ENCODE results near the gene UXS1. TPM values are rescaled to one million over a fixed set of nuclear protein-coding genes. Genes with fewer than 3 reads are reported as not detected.

The UXS1 gene
- total RNA-seq, 4 donors from 2014 or later = 31.0 to 42.4 (median 36.8) TPM

GRCh38 chr2:106142683-106143082 is 51.4 kb downstream of the UXS1 start:
- intact Hi-C loops (cut with DNase I) = no loop called here
- H3K9me3 ChIP-seq = no peaks in the 10 kb centered on the region

GRCh38 chr2:106140913-106141312 is 53.2 kb downstream of the UXS1 start:
- no peak for TF ChIP-seq EP300 (IDR thresholded peaks at IDR 0.05)
- TF ChIP-seq CTCF (IDR thresholded peaks at IDR 0.05) = no peak
- no peak for TF ChIP-seq POLR2A (IDR thresholded peaks at IDR 0.05; ENCODE audit: low read depth)
- TF ChIP-seq POLR2AphosphoS5 (IDR thresholded peaks at IDR 0.05) = no peak
- no peak overlapping the region for H3K27ac ChIP-seq (replicated peaks in 1 of 4)
- no peaks in the 10 kb centered on the region for H3K27me3 ChIP-seq
- H3K36me3 ChIP-seq = peaks cover 0 to 7% (median 3%) of the 10 kb centered on the region in 4 donors
- WGBS = 84% methylated on average over 2 of the region's 2 CpGs
- no peaks in the 10 kb centered on the region for H3K9me3 ChIP-seq
- H3K4me1 ChIP-seq = peaks cover 13 to 58% (median 44%) of the 10 kb centered on the region in 4 donors
- intact Hi-C loops (cut with DNase I) = no loop called here
- no peak overlapping the region for H3K4me3 ChIP-seq
- DNase-seq (ENCODE audit: extremely low spot score) = no peak

More at GRCh38 chr2:106142683-106143082, 51.4 kb downstream of the UXS1 start:
- no peak for DNase-seq (ENCODE audit: extremely low spot score)
- H3K36me3 ChIP-seq = peaks cover 0 to 7% (median 3%) of the 10 kb centered on the region in 4 donors
- H3K27me3 ChIP-seq = no peaks in the 10 kb centered on the region
- no peak overlapping the region for H3K4me3 ChIP-seq
- no peak for TF ChIP-seq POLR2AphosphoS5 (IDR thresholded peaks at IDR 0.05)
- TF ChIP-seq POLR2A (IDR thresholded peaks at IDR 0.05; ENCODE audit: low read depth) = no peak
- no peak for TF ChIP-seq CTCF (IDR thresholded peaks at IDR 0.05)
- no peak for TF ChIP-seq EP300 (IDR thresholded peaks at IDR 0.05)
- H3K27ac ChIP-seq (replicated peaks in 1 of 4) = no peak overlapping the region
- peaks cover 13 to 59% (median 46%) of the 10 kb centered on the region in 4 donors for H3K4me1 ChIP-seq
- WGBS = 73% methylated on average over 3 of the region's 3 CpGs

GRCh38 chr2:106140113-106140512 is 54.0 kb downstream of the UXS1 start:
- WGBS = 55% methylated on average over 6 of the region's 6 CpGs
- no peak overlapping the region for H3K4me3 ChIP-seq
- peak overlapping the region; percentile 81 to 88 (median 84) for H3K27ac ChIP-seq (replicated peaks in 1 of 4)
- H3K9me3 ChIP-seq = no peaks in the 10 kb centered on the region
- no peak for TF ChIP-seq POLR2AphosphoS5 (IDR thresholded peaks at IDR 0.05)
- TF ChIP-seq POLR2A (IDR thresholded peaks at IDR 0.05; ENCODE audit: low read depth) = no peak
- no peak for TF ChIP-seq EP300 (IDR thresholded peaks at IDR 0.05)
- no peak for TF ChIP-seq CTCF (IDR thresholded peaks at IDR 0.05)
- intact Hi-C loops (cut with DNase I) = no loop called here
- DNase-seq (ENCODE audit: extremely low spot score) = no peak
- H3K27me3 ChIP-seq = no peaks in the 10 kb centered on the region
- peaks cover 13 to 58% (median 44%) of the 10 kb centered on the region in 4 donors for H3K4me1 ChIP-seq
- peaks cover 0 to 5% (median 2%) of the 10 kb centered on the region in 4 donors for H3K36me3 ChIP-seq

- no peak for DNase-seq (ENCODE audit: extremely low spot score)
- Histone ChIP-seq H3K9me3 (no peaks in the 10 kb centered on the region), H3K4me3 (no peak overlapping the region), H3K27ac (replicated peaks in 1 of 4) (peak overlapping the region; percentile 81 to 88 (median 84)), H3K36me3 (no peaks in the 10 kb centered on the region), H3K4me1 (peaks cover 13 to 58% (median 43%) of the 10 kb centered on the region in 4 donors), H3K27me3 (no peaks in the 10 kb centered on the region)
- intact Hi-C loops (cut with DNase I) = no loop called here
- no peak for TF ChIP-seq EP300 (IDR thresholded peaks at IDR 0.05)
- TF ChIP-seq POLR2AphosphoS5 (IDR thresholded peaks at IDR 0.05) = no peak
- no peak for TF ChIP-seq POLR2A (IDR thresholded peaks at IDR 0.05; ENCODE audit: low read depth)
- TF ChIP-seq CTCF (IDR thresholded peaks at IDR 0.05) = no peak
- WGBS = 72% methylated on average over 9 of the region's 10 CpGs
Measured at GRCh38 chr2:106139238-106139935, 54.7 kb downstream of the UXS1 start.
